RWPE2 (cell line): ENCODE data around the gene MOB2.

Source experiments
- ATAC-seq: fragments of 200-7000 bp; cut with Tn5 transposase; 3 replicates; pipeline ENCODE4 v1.9.1; 2021; ENCODE audit warnings: low read depth
- DNase-seq: peaks from one replicate; pipeline ENCODE4 v3.0.0-alpha.2; 2020; ENCODE audit warnings: low spot score
- H3K27ac ChIP-seq: fragments of 450-650 bp; 2 replicates; pipeline ENCODE4 v1.5.1; 2017; ENCODE audit warnings: mild to moderate bottlenecking; ENCODE audit not compliant: poor library complexity, severe bottlenecking
- H3K27me3 ChIP-seq: fragments of 250-450 bp; sonication (Bioruptor Pico); 2 replicates; pipeline ENCODE4 v1.5.1; 2021; ENCODE audit warnings: mild to moderate bottlenecking, moderate library complexity; ENCODE audit not compliant: insufficient read depth, poor library complexity, severe bottlenecking
- H3K36me3 ChIP-seq: fragments of 250-450 bp; sonication (Bioruptor Pico); 2 replicates; pipeline ENCODE4 v1.5.1; 2020; ENCODE audit warnings: low read depth, mild to moderate bottlenecking, moderate library complexity
- H3K4me1 ChIP-seq: fragments of 250-450 bp; sonication (Bioruptor Pico); 2 replicates; pipeline ENCODE4 v1.5.1; 2021; ENCODE audit warnings: mild to moderate bottlenecking, moderate library complexity; ENCODE audit not compliant: insufficient read depth, poor library complexity, severe bottlenecking
- H3K4me3 ChIP-seq: fragments of 250-450 bp; sonication (Bioruptor Pico); 2 replicates; pipeline ENCODE4 v1.5.1; 2021; ENCODE audit warnings: mild to moderate bottlenecking, moderate library complexity; ENCODE audit not compliant: severe bottlenecking
- H3K9me3 ChIP-seq: fragments of 250-450 bp; sonication (Bioruptor Pico); 2 replicates; pipeline ENCODE4 v1.5.1; 2021; ENCODE audit warnings: mild to moderate bottlenecking, moderate library complexity; ENCODE audit not compliant: severe bottlenecking
- CTCF ChIP-seq: fragments of 450-650 bp; IDR thresholded peaks from one replicate; pipeline ENCODE4 v1.5.1; 2017; ENCODE audit warnings: mild to moderate bottlenecking, moderate library complexity; ENCODE audit not compliant: poor library complexity, severe bottlenecking

Gene MOB2

GRCh38 chr11:1532606-1533341 lies 46.2 kb upstream of the MOB2 start:
- DNase-seq (no peak), ATAC-seq (peak; percentile 18; the same call in 1 of the 3 replicates)
- TF ChIP-seq CTCF: no peak
- H3K36me3 ChIP-seq: no peaks in the 10 kb centered on the region
- H3K27me3 ChIP-seq: no peaks in the 10 kb centered on the region
- peaks cover 12% of the 10 kb centered on the region for H3K4me1 ChIP-seq
- H3K4me3 ChIP-seq: no peak overlapping the region
- H3K9me3 ChIP-seq: no peaks in the 10 kb centered on the region
- H3K27ac ChIP-seq: peak overlapping the region; percentile 36

GRCh38 chr11:1532014-1532586 lies 45.5 kb upstream of the MOB2 start:
- no peak overlapping the region for H3K4me3 ChIP-seq
- no peaks in the 10 kb centered on the region for H3K36me3 ChIP-seq
- H3K27ac ChIP-seq: peak overlapping the region; percentile 36
- no peak for TF ChIP-seq CTCF
- DNase-seq (no peak), ATAC-seq (peak; percentile 54; the same call in 2 of the 3 replicates)
- peaks cover 12% of the 10 kb centered on the region for H3K4me1 ChIP-seq
- no peaks in the 10 kb centered on the region for H3K9me3 ChIP-seq
- no peaks in the 10 kb centered on the region for H3K27me3 ChIP-seq

GRCh38 chr11:1531449-1532013 lies 45.0 kb upstream of the MOB2 start:
- H3K36me3 ChIP-seq: no peaks in the 10 kb centered on the region
- no peak overlapping the region for H3K4me3 ChIP-seq
- no peaks in the 10 kb centered on the region for H3K9me3 ChIP-seq
- no peak for TF ChIP-seq CTCF
- ATAC-seq: 0 out of 3 replicates have a peak, but pooled peaks have one; percentile 36
- H3K4me1 ChIP-seq: peaks cover 12% of the 10 kb centered on the region
- peak overlapping the region; percentile 36 for H3K27ac ChIP-seq
- no peak for DNase-seq
- no peaks in the 10 kb centered on the region for H3K27me3 ChIP-seq

GRCh38 chr11:1530686-1531448 lies 44.3 kb upstream of the MOB2 start:
- H3K27me3 ChIP-seq: no peaks in the 10 kb centered on the region
- peak overlapping the region; percentile 36 for H3K27ac ChIP-seq
- no peaks in the 10 kb centered on the region for H3K36me3 ChIP-seq
- peaks cover 12% of the 10 kb centered on the region for H3K4me1 ChIP-seq
- ATAC-seq (no peak), DNase-seq (no peak)
- no peak for TF ChIP-seq CTCF
- no peaks in the 10 kb centered on the region for H3K9me3 ChIP-seq
- H3K4me3 ChIP-seq: no peak overlapping the region
